Hematopoietic multipotent progenitor cell treated with erythropoietin and hydrocortisone succinate and interleukin-3 and kit ligand, for 8 days (in vitro differentiated cells): ENCODE results near the gene ANKRD34B.
"Not testable (repeated sequence)": the region's sequence is repeated elsewhere in the genome, so short reads cannot be mapped to it uniquely, and the experiment has no call there.

Experiments used
- DNase-seq: peaks from one replicate; pipeline ENCODE4 v3.0.0-alpha.2; 2015

ANKRD34B gene

GRCh38 chr5:80569961-80570786, at the start of gene ANKRD34B:
ANKRD34B (minus strand) TSS chr5:80570280; CDS start chr5:80560019, 10,261 bp downstream.
- peak; percentile 9 for DNase-seq

GRCh38 chr5:80619086-80619485, 49.0 kb upstream of the ANKRD34B start:
- DNase-seq: no peak

- DNase-seq: no peak
Observed at GRCh38 chr5:80618438-80618837, 48.4 kb upstream of the ANKRD34B start.

- DNase-seq: no peak
Observed at GRCh38 chr5:80615266-80615914, 45.3 kb upstream of the ANKRD34B start.

- no peak for DNase-seq
Observed at GRCh38 chr5:80609692-80610091, 39.6 kb upstream of the ANKRD34B start.

- DNase-seq: no peak
Observed at GRCh38 chr5:80608731-80609130, 38.7 kb upstream of the ANKRD34B start.

GRCh38 chr5:80607832-80608231, 37.8 kb upstream of the ANKRD34B start:
- DNase-seq: no peak

- no peak for DNase-seq
Observed at GRCh38 chr5:80607343-80607742, 37.3 kb upstream of the ANKRD34B start.

GRCh38 chr5:80600943-80601693, 31.0 kb upstream of the ANKRD34B start:
- DNase-seq: no peak

- DNase-seq: no peak
Observed at GRCh38 chr5:80597500-80597899, 27.4 kb upstream of the ANKRD34B start.

GRCh38 chr5:80594810-80595209, 24.7 kb upstream of the ANKRD34B start:
- no peak for DNase-seq

GRCh38 chr5:80592761-80593160, 22.7 kb upstream of the ANKRD34B start:
- DNase-seq: no peak

GRCh38 chr5:80592105-80592504, 22.0 kb upstream of the ANKRD34B start:
- no peak for DNase-seq

GRCh38 chr5:80591352-80591751, 21.3 kb upstream of the ANKRD34B start:
- DNase-seq: no peak

GRCh38 chr5:80590766-80591165, 20.7 kb upstream of the ANKRD34B start:
- DNase-seq: no peak

- DNase-seq: no peak
Observed at GRCh38 chr5:80588858-80589540, 18.9 kb upstream of the ANKRD34B start.

- no peak for DNase-seq
Observed at GRCh38 chr5:80584770-80585169, 14.7 kb upstream of the ANKRD34B start.

- not testable (repeated sequence) for DNase-seq
Observed at GRCh38 chr5:80580291-80580690, 10.2 kb upstream of the ANKRD34B start.

GRCh38 chr5:80579050-80579449, 9.0 kb upstream of the ANKRD34B start:
- no peak for DNase-seq

GRCh38 chr5:80577707-80578106, 7.6 kb upstream of the ANKRD34B start:
- no peak for DNase-seq

- no peak for DNase-seq
Observed at GRCh38 chr5:80576383-80576782, 6.3 kb upstream of the ANKRD34B start.

GRCh38 chr5:80573062-80573461, 3.0 kb upstream of the ANKRD34B start:
- DNase-seq: no peak
